Left ventricle myocardium inferior (tissue), 1 donor: ENCODE measurements around the gene CCBE1. TPM values are rescaled to one million over a fixed set of nuclear protein-coding genes. Genes with fewer than 3 reads are reported as not detected.

ENCODE experiments used
- DNase-seq: peaks from one replicate; pipeline ENCODE4 v3.0.0-alpha.2; 2020
- H3K27ac ChIP-seq: fragments of 200-600 bp; replicated peaks from 2 replicates; pipeline ENCODE4 v1.8.0; 2021
- H3K27me3 ChIP-seq: fragments of 200-600 bp; 2 replicates; pipeline ENCODE4 v1.8.0; 2021; ENCODE audit warnings: low read depth
- H3K36me3 ChIP-seq: fragments of 200-600 bp; 2 replicates; pipeline ENCODE4 v1.8.0; 2021
- H3K4me1 ChIP-seq: fragments of 200-600 bp; 2 replicates; pipeline ENCODE4 v1.8.0; 2021
- H3K4me3 ChIP-seq: fragments of 200-600 bp; 2 replicates; pipeline ENCODE4 v1.8.0; 2021; ENCODE audit warnings: mild to moderate bottlenecking, moderate library complexity
- H3K9me3 ChIP-seq: fragments of 200-600 bp; replicated peaks from 2 replicates; pipeline ENCODE4 v1.8.0; 2021
- CTCF ChIP-seq: fragments of 200-600 bp; IDR thresholded peaks from 2 replicates; pipeline ENCODE4 v1.8.0; 2021; ENCODE audit warnings: antibody characterized with exemption, mild to moderate bottlenecking, borderline replicate concordance
- intact Hi-C: fragments of 100-400 bp; cut with micrococcal nuclease; formaldehyde crosslinking; loops from one replicate; pipeline ENCODE4 v1.11.0; 2022
- total RNA-seq: library from RNA; stranded (reverse); fragmentation: NEBNext Ultra II Directional; extraction: Animal tissue kit (Norgen Biotek cat#: 25700); gene quantifications from one replicate; pipeline ENCODE4 v1.2.1, GENCODE V29; 2021
- donor health status: DM: no; HTN: yes; CAD: no; lungs with severe emphysema.

The CCBE1 gene
- total RNA-seq, 1 donor from 2014 or later = 3.2 TPM

- Histone ChIP-seq H3K27ac (no peak overlapping the region), H3K4me1 (no peaks in the 10 kb centered on the region), H3K9me3 (no peaks in the 10 kb centered on the region), H3K36me3 (no peaks in the 10 kb centered on the region), H3K4me3 (no peak overlapping the region), H3K27me3 (peaks cover 5% of the 10 kb centered on the region)
- no peak for TF ChIP-seq CTCF
- DNase-seq = no peak
- intact Hi-C loops = no loop called here
Measured at GRCh38 chr18:59660366-59660765, 36.9 kb downstream of the CCBE1 start.

GRCh38 chr18:59659508-59660170 is 37.6 kb downstream of the CCBE1 start:
- no peak overlapping the region for H3K27ac ChIP-seq
- intact Hi-C loops = no loop called here
- H3K36me3 ChIP-seq = no peaks in the 10 kb centered on the region
- no peak overlapping the region for H3K4me3 ChIP-seq
- H3K27me3 ChIP-seq = peaks cover 5% of the 10 kb centered on the region
- no peaks in the 10 kb centered on the region for H3K9me3 ChIP-seq
- no peaks in the 10 kb centered on the region for H3K4me1 ChIP-seq
- TF ChIP-seq CTCF = no peak
- no peak for DNase-seq

- no peak overlapping the region for H3K27ac ChIP-seq
- no peak for TF ChIP-seq CTCF
Measured at GRCh38 chr18:59658941-59659340, 38.3 kb downstream of the CCBE1 start.

GRCh38 chr18:59657012-59657411 is 40.2 kb downstream of the CCBE1 start:
- no peaks in the 10 kb centered on the region for H3K9me3 ChIP-seq
- no peaks in the 10 kb centered on the region for H3K27me3 ChIP-seq
- no peak overlapping the region for H3K4me3 ChIP-seq
- no peak for TF ChIP-seq CTCF
- intact Hi-C loops = no loop called here
- DNase-seq = no peak
- H3K36me3 ChIP-seq = no peaks in the 10 kb centered on the region
- no peak overlapping the region for H3K27ac ChIP-seq
- H3K4me1 ChIP-seq = no peaks in the 10 kb centered on the region

More at GRCh38 chr18:59658941-59659340, 38.3 kb downstream of the CCBE1 start:
- H3K9me3 ChIP-seq = no peaks in the 10 kb centered on the region
- no peak for DNase-seq
- peaks cover 5% of the 10 kb centered on the region for H3K27me3 ChIP-seq
- intact Hi-C loops = no loop called here
- H3K4me1 ChIP-seq = no peaks in the 10 kb centered on the region
- no peaks in the 10 kb centered on the region for H3K36me3 ChIP-seq
- H3K4me3 ChIP-seq = no peak overlapping the region

GRCh38 chr18:59656373-59656887 is 40.8 kb downstream of the CCBE1 start:
- no peak for DNase-seq
- H3K36me3 ChIP-seq = no peaks in the 10 kb centered on the region

More at GRCh38 chr18:59656373-59656887, 40.8 kb downstream of the CCBE1 start:
- H3K4me1 ChIP-seq = no peaks in the 10 kb centered on the region
- H3K4me3 ChIP-seq = no peak overlapping the region
- no peaks in the 10 kb centered on the region for H3K9me3 ChIP-seq
- no peaks in the 10 kb centered on the region for H3K27me3 ChIP-seq
- TF ChIP-seq CTCF = no peak
- H3K27ac ChIP-seq = no peak overlapping the region
- intact Hi-C loops = no loop called here
